Mesothelial cell of epicardium (in vitro differentiated cells): ENCODE results near the gene TSC22D4. TPM values are rescaled to one million over a fixed set of nuclear protein-coding genes. Genes with fewer than 3 reads are reported as not detected.

Experiments used
- DNase-seq, 2 experiments: peaks; one replicate each; pipeline ENCODE4 v3.0.0; 2021; ENCODE audit warnings: low spot score in 2 of 2; ENCODE audit not compliant: unreplicated experiment in 2 of 2
- H3K27ac Mint-ChIP-seq: 2 replicates; pipeline ENCODE4 v1.8.0; 2021; ENCODE audit warnings: mixed read lengths
- H3K27me3 Mint-ChIP-seq: 2 replicates; pipeline ENCODE4 v1.8.0; 2021; ENCODE audit warnings: low read depth, mixed read lengths
- H3K36me3 Mint-ChIP-seq: 2 replicates; pipeline ENCODE4 v1.8.0; 2021; ENCODE audit warnings: mixed read lengths
- H3K4me1 Mint-ChIP-seq: 2 replicates; pipeline ENCODE4 v1.8.0; 2021; ENCODE audit warnings: mixed read lengths
- H3K4me3 Mint-ChIP-seq: 2 replicates; pipeline ENCODE4 v1.8.0; 2021; ENCODE audit warnings: mild to moderate bottlenecking, moderate library complexity, mixed read lengths
- H3K9me3 Mint-ChIP-seq: 2 replicates; pipeline ENCODE4 v1.8.0; 2021; ENCODE audit warnings: mixed read lengths
- CTCF ChIP-seq: fragments of 200-600 bp; sonication (generic); IDR thresholded peaks from one replicate; pipeline ENCODE4 v1.5.0; 2021; ENCODE audit warnings: antibody characterized with exemption; ENCODE audit not compliant: unreplicated experiment
- total RNA-seq: library from RNA; stranded (reverse); gene quantifications from 3 replicates; pipeline ENCODE4 v1.2.1, GENCODE V29; 2021

The TSC22D4 gene
- total RNA-seq, 1 donor from 2014 or later: 52.4 TPM

DNA sequence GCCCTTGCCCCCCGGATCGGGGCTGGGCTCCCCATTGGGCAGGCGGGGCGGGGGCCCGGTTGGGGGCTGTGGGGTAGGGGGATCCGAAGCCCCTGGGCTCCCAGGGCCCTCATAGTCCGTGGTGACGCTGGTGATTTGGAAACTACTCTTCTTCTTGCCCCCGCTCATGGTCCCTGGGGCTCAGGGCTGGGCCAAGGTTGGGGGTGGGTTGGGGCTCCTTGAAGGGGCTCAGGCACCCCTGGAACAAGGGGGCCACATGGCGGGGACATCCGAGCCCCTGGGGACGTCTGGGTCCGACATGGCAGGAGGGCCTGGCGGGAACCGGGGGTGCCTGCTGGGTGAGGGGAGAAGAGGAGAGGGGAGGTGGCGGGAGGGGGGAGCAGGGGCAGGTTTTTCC is 1.1 kb downstream of the TSC22D4 start:
- peak overlapping the region; percentile 82 for H3K27ac Mint-ChIP-seq
- peak overlapping the region; percentile 88 for H3K4me3 Mint-ChIP-seq
- TF ChIP-seq CTCF: no peak
- no peaks in the 10 kb centered on the region for H3K27me3 Mint-ChIP-seq
- DNase-seq: no peak
- H3K4me1 Mint-ChIP-seq: peaks cover 32% of the 10 kb centered on the region
- no peaks in the 10 kb centered on the region for H3K9me3 Mint-ChIP-seq
- peaks cover 4% of the 10 kb centered on the region for H3K36me3 Mint-ChIP-seq

DNA sequence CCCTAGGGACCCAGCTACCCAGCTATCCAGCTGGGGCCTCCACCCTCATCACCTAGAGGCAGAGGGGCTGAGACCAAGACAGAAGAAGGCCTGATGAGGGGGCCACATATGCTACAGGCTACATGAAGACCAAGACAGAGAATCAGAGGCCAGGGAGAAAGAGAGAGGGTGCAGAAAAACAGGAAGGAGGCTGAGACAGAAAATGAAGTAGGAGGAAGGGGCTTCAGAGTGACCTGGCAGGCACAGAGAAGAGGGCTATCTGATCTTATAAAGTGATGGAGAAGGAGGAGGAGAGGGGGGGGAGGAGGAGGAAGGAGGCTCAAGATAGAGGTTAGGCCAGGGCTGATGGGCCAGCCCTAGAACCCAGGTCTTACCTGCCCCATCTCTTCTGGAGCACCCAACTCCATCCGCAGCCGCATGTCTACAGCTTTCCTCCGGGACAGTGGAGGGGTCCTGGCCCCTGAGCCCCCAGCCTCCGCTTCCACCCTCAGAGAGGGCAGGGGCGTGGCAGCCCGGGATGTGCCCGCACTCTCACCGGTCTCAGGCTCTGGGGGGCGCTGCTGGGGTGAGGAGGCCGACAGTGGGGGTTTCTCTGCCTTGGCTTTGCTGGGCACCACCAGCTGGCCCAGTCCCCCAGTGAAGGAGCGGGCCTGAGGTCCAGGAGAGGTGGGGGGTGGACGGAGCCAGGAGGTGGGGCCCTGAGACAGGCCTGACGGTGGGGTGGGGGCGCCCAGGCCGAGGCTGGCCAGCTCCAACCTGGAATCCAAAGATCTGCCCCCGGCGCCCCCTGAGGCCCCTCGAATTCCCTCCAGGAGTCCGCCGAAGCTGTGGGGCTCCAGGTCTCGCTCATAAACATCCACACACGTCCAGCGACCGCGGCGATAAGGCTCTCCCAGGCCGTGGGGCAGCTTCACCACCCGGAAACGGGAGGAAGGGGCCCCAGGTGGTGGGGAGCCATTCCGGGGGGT is 1.8 kb downstream of the TSC22D4 start:
- peak overlapping the region; percentile 24 for H3K27ac Mint-ChIP-seq
- peaks cover 27% of the 10 kb centered on the region for H3K4me1 Mint-ChIP-seq
- no peak for TF ChIP-seq CTCF
- H3K4me3 Mint-ChIP-seq: peak overlapping the region; percentile 88
- no peaks in the 10 kb centered on the region for H3K9me3 Mint-ChIP-seq
- H3K36me3 Mint-ChIP-seq: peaks cover 4% of the 10 kb centered on the region
- H3K27me3 Mint-ChIP-seq: no peaks in the 10 kb centered on the region
- DNase-seq: no peak

- DNase-seq: no peak
- H3K27me3 Mint-ChIP-seq: no peaks in the 10 kb centered on the region
- H3K36me3 Mint-ChIP-seq: peaks cover 6% of the 10 kb centered on the region
These were observed 2.8 kb downstream of the TSC22D4 start for GRCh38 chr7:100476101-100476780.

GRCh38 chr7:100475549-100475948 is 3.5 kb downstream of the TSC22D4 start:
- H3K36me3 Mint-ChIP-seq: peaks cover 9% of the 10 kb centered on the region
- H3K4me3 Mint-ChIP-seq: peak overlapping the region; percentile 66
- H3K27ac Mint-ChIP-seq: peak overlapping the region; percentile 90
- no peaks in the 10 kb centered on the region for H3K27me3 Mint-ChIP-seq
- no peaks in the 10 kb centered on the region for H3K9me3 Mint-ChIP-seq
- no peak for TF ChIP-seq CTCF
- H3K4me1 Mint-ChIP-seq: peaks cover 24% of the 10 kb centered on the region
- DNase-seq: no peak

More at GRCh38 chr7:100476101-100476780, 2.8 kb downstream of the TSC22D4 start:
- Mint-ChIP-seq H3K27ac (peak overlapping the region; percentile 90), H3K4me3 (peak overlapping the region; percentile 88), H3K9me3 (no peaks in the 10 kb centered on the region), H3K4me1 (peaks cover 24% of the 10 kb centered on the region)
- no peak for TF ChIP-seq CTCF

DNA sequence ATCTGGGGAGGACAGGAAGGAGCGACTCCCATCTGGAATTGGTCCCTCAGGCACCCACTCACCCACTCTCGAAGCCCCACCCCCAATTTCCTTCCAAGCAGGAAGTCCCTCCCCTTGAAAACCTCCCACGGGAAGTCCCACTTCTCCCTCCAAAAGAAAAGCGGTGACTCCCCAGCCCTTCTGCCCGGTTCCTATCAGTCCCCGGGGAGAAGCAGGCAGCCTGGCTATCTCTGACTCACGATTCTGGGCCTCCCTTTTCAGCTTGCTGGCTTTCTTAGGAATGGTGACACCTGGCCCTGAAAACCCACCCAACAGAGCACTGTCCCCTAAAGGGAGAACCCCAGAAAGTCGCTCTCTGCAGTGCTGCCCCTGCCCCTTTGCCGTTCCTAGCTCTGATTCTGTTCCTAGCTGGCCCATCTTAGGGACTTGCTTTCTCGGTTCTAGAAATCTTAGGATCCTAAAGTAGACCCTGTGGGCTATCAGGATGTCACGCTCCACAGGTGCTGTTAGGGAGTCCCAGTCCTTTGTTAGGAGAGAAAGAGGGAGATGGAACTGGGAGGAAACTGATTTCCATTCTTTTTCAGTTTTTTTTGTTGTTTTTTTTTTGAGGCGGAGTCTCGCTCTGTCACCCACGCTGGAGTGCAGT is 6.0 kb downstream of the TSC22D4 start:
- Mint-ChIP-seq H3K36me3 (peaks cover 9% of the 10 kb centered on the region), H3K4me3 (no peak overlapping the region), H3K27me3 (no peaks in the 10 kb centered on the region), H3K4me1 (peaks cover 27% of the 10 kb centered on the region), H3K27ac (peak overlapping the region; percentile 56), H3K9me3 (no peaks in the 10 kb centered on the region)
- TF ChIP-seq CTCF: no peak
- DNase-seq: no peak
